Left renal cortex interstitium (tissue), 4 donors: Measurements from ENCODE around the gene CEP63. TPM values are rescaled to one million over a fixed set of nuclear protein-coding genes. Genes with fewer than 3 reads are reported as not detected.
"Not testable (repeated sequence)": the region's sequence is repeated elsewhere in the genome, so short reads cannot be mapped to it uniquely, and the experiment has no call there.

Source experiments
- DNase-seq, 4 donors: peaks; one replicate each; pipeline ENCODE4 v3.0.0-alpha.2; 2013; ENCODE audit warnings: low read depth in 4 of 4, low spot score in 2 of 4, missing footprints in 1 of 4
- polyA plus RNA-seq, 4 donors: library from polyadenylated mRNA; unstranded; fragments of 120-200 nt; gene quantifications; one replicate each; pipeline ENCODE4 v1.2.1, GENCODE V29; 2013; ENCODE audit not compliant: insufficient read length in 4 of 4

The CEP63 gene
- polyA plus RNA-seq, 4 donors, result 28.7 to 38.1 (median 36.5) TPM

- DNase-seq, result no peak
Observed at GRCh38 chr3:134504132-134504531, 18.3 kb downstream of the CEP63 start.

- no peak for DNase-seq
Observed at GRCh38 chr3:134505485-134505884, 19.6 kb downstream of the CEP63 start.

GRCh38 chr3:134511500-134511899, 25.6 kb downstream of the CEP63 start:
- DNase-seq, result no peak

- DNase-seq, result no peak
Observed at GRCh38 chr3:134516905-134517304, 31.0 kb downstream of the CEP63 start.

- DNase-seq, result no peak
Observed at GRCh38 chr3:134517791-134518190, 31.9 kb downstream of the CEP63 start.

GRCh38 chr3:134522541-134522940, 36.7 kb downstream of the CEP63 start:
- no peak for DNase-seq

- DNase-seq, result no peak
Observed at GRCh38 chr3:134525293-134525692, 39.4 kb downstream of the CEP63 start.

- DNase-seq, result no peak
Observed at GRCh38 chr3:134526319-134526718, 40.5 kb downstream of the CEP63 start.

GRCh38 chr3:134527037-134527436, 41.2 kb downstream of the CEP63 start:
- no peak for DNase-seq

GRCh38 chr3:134527538-134528186, 41.8 kb downstream of the CEP63 start:
- no peak for DNase-seq

GRCh38 chr3:134533493-134533892, 47.6 kb downstream of the CEP63 start:
- DNase-seq, result no peak

- DNase-seq, result no peak
Observed at GRCh38 chr3:134535186-134535970, 49.5 kb downstream of the CEP63 start.

- DNase-seq, result no peak
Observed at GRCh38 chr3:134536781-134537180, 50.9 kb downstream of the CEP63 start.

- no peak for DNase-seq
Observed at GRCh38 chr3:134542287-134542958, 56.6 kb downstream of the CEP63 start.

- DNase-seq, result no peak
Observed at GRCh38 chr3:134543113-134543512, 57.3 kb downstream of the CEP63 start.

- no peak for DNase-seq
Observed at GRCh38 chr3:134544316-134544715, 58.5 kb downstream of the CEP63 start.

- not testable (repeated sequence) for DNase-seq
Observed at GRCh38 chr3:134544783-134545182, 58.9 kb downstream of the CEP63 start.

- no peak for DNase-seq
Observed at GRCh38 chr3:134545818-134546217, 60.0 kb downstream of the CEP63 start.

- no peak for DNase-seq
Observed at GRCh38 chr3:134552784-134553183, 66.9 kb downstream of the CEP63 start.

- DNase-seq, result no peak
Observed at GRCh38 chr3:134559591-134559990, 73.7 kb downstream of the CEP63 start.

GRCh38 chr3:134562055-134562454, 76.2 kb downstream of the CEP63 start:
- DNase-seq, result no peak

- DNase-seq, result no peak
Observed at GRCh38 chr3:134563601-134564000, 77.7 kb downstream of the CEP63 start.
